ENCODE measurements around the gene GFPT2. TPM values are rescaled to one million over a fixed set of nuclear protein-coding genes. Genes with fewer than 3 reads are reported as not detected.

Gene GFPT2
- total and polyA plus RNA-seq, 9 of the 15 experiments (the other 6 are each of a cell fraction or from before 2014, with no cell fraction given) = 0.07 to 0.14 (median 0.08) TPM; not detected in 6

- TF ChIP-seq TBP (optimal IDR thresholded peaks at IDR 0.05; ENCODE audit: low read depth, low read length) (no peak), MTF1 (CRISPR knock-in tag; IDR thresholded peaks at IDR 0.05; ENCODE audit: borderline replicate concordance) (no peak), SMC3 (conservative IDR thresholded peaks at IDR 0.05; ENCODE audit: insufficient read depth, low read depth, low read length) (peak; percentile 79), ATF1 (CRISPR knock-in tag; IDR thresholded peaks at IDR 0.05) (no peak), ATF1 (tag; IDR thresholded peaks at IDR 0.05) (0 out of 2 replicates have a peak, but pooled peaks have one; percentile 25), NELFE (IDR thresholded peaks at IDR 0.05; ENCODE audit: insufficient read depth, insufficient read length) (no peak), CHD7 (IDR thresholded peaks at IDR 0.05; ENCODE audit: low read depth, low read length) (no peak), CTCF (IDR thresholded peaks at IDR 0.05 in 2 of 3, conservative IDR thresholded peaks at IDR 0.05 in 1 of 3; ENCODE audit: insufficient read depth in 2 of 3, low read depth in 1 of 3, low read length in 3 of 3) (peak; percentile 84 to 89 (median 89)), ETV1 (tag; conservative IDR thresholded peaks at IDR 0.05; ENCODE audit: low read depth) (peak; percentile 60), RCOR1 (IDR thresholded peaks at IDR 0.05; ENCODE audit: borderline replicate concordance in 1 of 2, low read depth in 2 of 2, low read length in 2 of 2) (peak in 1 of 2 experiments; percentile 33; a peak in 1 of 4 replicates), CREB1 (IDR thresholded peaks at IDR 0.05) (no peak), CREB1 (CRISPR knock-in tag; IDR thresholded peaks at IDR 0.05) (peak; percentile 61), NEUROD1 (IDR thresholded peaks at IDR 0.05; ENCODE audit: borderline replicate concordance, low read depth, low read length, partially characterized antibody) (peak; percentile 23), RAD21 (CRISPR knock-in tag; conservative IDR thresholded peaks at IDR 0.05 in 1 of 2, IDR thresholded peaks at IDR 0.05 in 1 of 2) (peak; percentile 32 to 79; a peak in 2 of 4 replicates)
Observed at GRCh38 chr5:180328296-180329137, 24.6 kb downstream of the GFPT2 start (continued).

Data from K562 (cell line).